Tibial nerve (tissue), 4 donors: ENCODE data around the gene PABPC1L2A. TPM values are rescaled to one million over a fixed set of nuclear protein-coding genes. Genes with fewer than 3 reads are reported as not detected.
"Not testable (repeated sequence)": the region's sequence is repeated elsewhere in the genome, so short reads cannot be mapped to it uniquely, and the experiment has no call there.

Source experiments
- DNase-seq, 2 donors: peaks; one replicate each; pipeline ENCODE4 v3.0.0-alpha.2; 2019; ENCODE audit warnings: low spot score in 2 of 2
- H3K27ac ChIP-seq, 4 donors: fragments of 200-600 bp; sonication (generic) in 3 of 4; one replicate each; pipeline ENCODE4 v1.5.1; 2017 to 2019; ENCODE audit warnings: mild to moderate bottlenecking in 1 of 4
- H3K27me3 ChIP-seq, 2 donors: fragments of 200-600 bp; sonication (generic) in 1 of 2; one replicate each; pipeline versions ENCODE4 v1.5.1 to v1.6.0; 2017 to 2019
- H3K36me3 ChIP-seq, 3 donors: fragments of 200-600 bp; sonication (generic); one replicate each; pipeline ENCODE4 v1.5.1; 2018 to 2019
- H3K4me1 ChIP-seq, 4 donors: fragments of 200-600 bp; sonication (generic) in 3 of 4; one replicate each; pipeline ENCODE4 v1.5.1; 2017 to 2019
- H3K4me3 ChIP-seq, 4 donors: fragments of 200-600 bp; sonication (generic) in 3 of 4; one replicate each; pipeline ENCODE4 v1.5.1; 2017 to 2019; ENCODE audit warnings: mild to moderate bottlenecking in 1 of 4, moderate library complexity in 1 of 4
- H3K9me3 ChIP-seq, 4 donors: fragments of 200-600 bp; sonication (generic) in 3 of 4; one replicate each; pipeline ENCODE4 v1.5.1; 2017 to 2019
- CTCF ChIP-seq, 5 experiments: fragments of 200-600 bp in 3 of 5; fragments of 450-650 bp in 2 of 5; sonication (generic) in 3 of 5; IDR thresholded peaks; one replicate each; pipeline ENCODE4 v1.5.1; 2016 to 2019; ENCODE audit warnings: antibody characterized with exemption in 5 of 5, mild to moderate bottlenecking in 3 of 5, moderate library complexity in 2 of 5
- EP300 ChIP-seq, 2 donors: sonication (generic); formaldehyde crosslinking; IDR thresholded peaks; one replicate each; pipeline ENCODE4 v1.6.1; 2017; ENCODE audit warnings: antibody characterized with exemption in 2 of 2, mild to moderate bottlenecking in 1 of 2
- POLR2A ChIP-seq, 2 donors: fragments of 450-650 bp; IDR thresholded peaks; one replicate each; pipeline ENCODE4 v1.6.1; 2017; ENCODE audit warnings: antibody characterized with exemption in 2 of 2, mild to moderate bottlenecking in 2 of 2, moderate library complexity in 2 of 2
- WGBS, 2 donors: methylation state at CpG; one replicate each; pipeline ENCODE4 v1.1.5; 2018; 5-methylcytosine and 5-hydroxymethylcytosine counted together
- total RNA-seq, 4 donors: library from RNA; depleted of rRNA; stranded (reverse); fragments of >200 nt; gene quantifications; one replicate each; pipeline ENCODE4 v1.1.0, GENCODE V29; 2016

Gene PABPC1L2A
- total RNA-seq, 4 donors from 2014 or later, result not detected

GRCh38 chrX:73069365-73070035, 9.8 kb downstream of the PABPC1L2A start:
- TF ChIP-seq CTCF (IDR thresholded peaks at IDR 0.05) (no peak), POLR2A (IDR thresholded peaks at IDR 0.05) (no peak), EP300 (IDR thresholded peaks at IDR 0.05) (no peak)
- no peak overlapping the region for H3K27ac ChIP-seq
- no peaks in the 10 kb centered on the region for H3K4me1 ChIP-seq
- no peaks in the 10 kb centered on the region for H3K36me3 ChIP-seq
- no peak overlapping the region for H3K4me3 ChIP-seq
- 97 to 100% methylated on average over 5 to 24 of the region's 31 CpGs for WGBS, 2 donors
- peaks cover 0 to 7% (median 0%) of the 10 kb centered on the region in 4 donors for H3K9me3 ChIP-seq
- DNase-seq, result no peak
- peaks cover 0 to 2% of the 10 kb centered on the region in 2 donors for H3K27me3 ChIP-seq

GRCh38 chrX:73068467-73069364, 10.6 kb downstream of the PABPC1L2A start:
- TF ChIP-seq EP300 (IDR thresholded peaks at IDR 0.05) (no peak), POLR2A (IDR thresholded peaks at IDR 0.05) (no peak), CTCF (IDR thresholded peaks at IDR 0.05) (no peak)
- peaks cover 0 to 7% (median 0%) of the 10 kb centered on the region in 4 donors for H3K9me3 ChIP-seq
- no peaks in the 10 kb centered on the region for H3K4me1 ChIP-seq
- H3K36me3 ChIP-seq, result no peaks in the 10 kb centered on the region
- no peak overlapping the region for H3K4me3 ChIP-seq
- 89 to 100% methylated on average over 1 to 25 of the region's 44 CpGs for WGBS, 2 donors
- DNase-seq, result no peak
- no peak overlapping the region for H3K27ac ChIP-seq
- no peaks in the 10 kb centered on the region for H3K27me3 ChIP-seq

- DNase-seq, H3K4me3 ChIP-seq, H3K27ac ChIP-seq, H3K9me3 ChIP-seq, H3K4me1 ChIP-seq, H3K36me3 ChIP-seq, H3K27me3 ChIP-seq: not testable (repeated sequence)
- WGBS, 2 donors, result 88 to 96% methylated on average over 5 to 23 of the region's 24 CpGs
These were observed 11.4 kb downstream of the PABPC1L2A start for GRCh38 chrX:73067761-73068466.

GRCh38 chrX:73028876-73029275, 50.4 kb downstream of the PABPC1L2A start:
- DNase-seq, result no peak
- Histone ChIP-seq H3K36me3 (no peaks in the 10 kb centered on the region), H3K9me3 (no peaks in the 10 kb centered on the region), H3K27me3 (no peaks in the 10 kb centered on the region), H3K4me1 (no peaks in the 10 kb centered on the region), H3K27ac (no peak overlapping the region), H3K4me3 (no peak overlapping the region)
- no peak for TF ChIP-seq EP300 (IDR thresholded peaks at IDR 0.05)
- TF ChIP-seq CTCF (IDR thresholded peaks at IDR 0.05), result no peak
- no peak for TF ChIP-seq POLR2A (IDR thresholded peaks at IDR 0.05)
- WGBS, 2 donors, result 63 to 100% methylated on average over 1 of the region's 1 CpG

Other genes starting within 250 kb of the PABPC1L2A start
- not detected for gene FAM236C, start 166.9 kb downstream of the PABPC1L2A start, total RNA-seq
- gene FAM236A, start 141.3 kb downstream of the PABPC1L2A start, total RNA-seq, result not detected
- not detected for gene DMRTC1, start 135.7 kb downstream of the PABPC1L2A start, total RNA-seq
- not detected for gene PABPC1L2B, start 76.6 kb downstream of the PABPC1L2A start, total RNA-seq
- gene NAP1L2, start 135.3 kb upstream of the PABPC1L2A start, total RNA-seq, result 1 to 10 TPM; 3.3 to 7.2 (median 5.6) TPM